Neural cell (in vitro differentiated cells): Measurements from ENCODE around the gene ZNF764. TPM values are rescaled to one million over a fixed set of nuclear protein-coding genes. Genes with fewer than 3 reads are reported as not detected.

ENCODE experiments used
- H2AFZ ChIP-seq: fragments of 200-600, 300-800 bp; sonication (generic), shearing (Covaris generic); 2 replicates; pipeline ENCODE4 v1.6.0; 2014; ENCODE audit warnings: low read depth, mild to moderate bottlenecking, antibody characterized with exemption, low read length, moderate library complexity
- H3F3A ChIP-seq: fragments of 200-600 bp; shearing (Covaris generic); 2 replicates; pipeline ENCODE4 v1.6.1; 2016; ENCODE audit warnings: mild to moderate bottlenecking, moderate library complexity, mixed read lengths, antibody characterized with exemption, low read length; ENCODE audit not compliant: insufficient read depth, poor library complexity, severe bottlenecking
- H3K27ac ChIP-seq: fragments of 200-600, 300-800 bp; sonication (generic), shearing (Covaris generic); 2 replicates; pipeline ENCODE4 v1.5.1; 2014; ENCODE audit warnings: mild to moderate bottlenecking, low read length, moderate library complexity
- H3K27me3 ChIP-seq: fragments of 300-800, 200-600 bp; sonication (generic), shearing (Covaris generic); 2 replicates; pipeline ENCODE4 v1.6.0; 2014; ENCODE audit warnings: mild to moderate bottlenecking, low read depth, low read length, moderate library complexity; ENCODE audit not compliant: insufficient read depth
- H3K36me3 ChIP-seq: fragments of 300-800, 200-600 bp; sonication (generic), shearing (Covaris generic); 2 replicates; pipeline ENCODE4 v1.5.1; 2014; ENCODE audit warnings: mild to moderate bottlenecking, antibody characterized with exemption, low read length, moderate library complexity; ENCODE audit not compliant: insufficient read depth
- H3K4me2 ChIP-seq: fragments of 300-800, 200-600 bp; sonication (generic), shearing (Covaris generic); 2 replicates; pipeline ENCODE4 v1.6.0; 2014; ENCODE audit warnings: mild to moderate bottlenecking, low read length
- H3K4me3 ChIP-seq: fragments of 300-800, 200-600 bp; sonication (generic), shearing (Covaris generic); 2 replicates; pipeline ENCODE4 v1.5.1; 2014; ENCODE audit warnings: mild to moderate bottlenecking, low read length, moderate library complexity
- H3K79me2 ChIP-seq: fragments of 200-600 bp; shearing (Covaris generic); replicated peaks from 2 replicates; pipeline ENCODE4 v1.6.0; 2014; ENCODE audit warnings: mild to moderate bottlenecking, low read length, moderate library complexity; ENCODE audit not compliant: insufficient read depth
- H3K9ac ChIP-seq: fragments of 300-800, 200-600 bp; sonication (generic), shearing (Covaris generic); 2 replicates; pipeline ENCODE4 v1.6.1; 2016; ENCODE audit warnings: mild to moderate bottlenecking, low read length, mixed read lengths
- H3K9me2 ChIP-seq: fragments of 200-600 bp; shearing (Covaris generic); 2 replicates; pipeline ENCODE4 v1.6.1; 2016; ENCODE audit warnings: mild to moderate bottlenecking, low read length, mixed read lengths; ENCODE audit not compliant: insufficient read depth
- H3K9me3 ChIP-seq: fragments of 200-600, 300-800 bp; sonication (generic), shearing (Covaris generic); 2 replicates; pipeline ENCODE4 v1.6.1; 2016; ENCODE audit warnings: mild to moderate bottlenecking, mixed run types, low read length, moderate library complexity, mixed read lengths
- H4K20me1 ChIP-seq: fragments of 200-600 bp; shearing (Covaris generic); 2 replicates; pipeline ENCODE4 v1.6.1; 2016; ENCODE audit warnings: mild to moderate bottlenecking, mixed run types; ENCODE audit not compliant: insufficient read depth
- EP300 ChIP-seq: fragments of 450-650 bp; conservative IDR thresholded peaks from 2 replicates; pipeline ENCODE4 v1.6.1; 2014; ENCODE audit warnings: antibody characterized with exemption, mild to moderate bottlenecking, moderate library complexity; ENCODE audit not compliant: poor library complexity, severe bottlenecking
- EZH2 ChIP-seq: fragments of 200-600, 300-800 bp; shearing (Covaris generic), sonication (generic); IDR thresholded peaks from 2 replicates; pipeline ENCODE4 v1.6.1; 2014; ENCODE audit warnings: antibody characterized with exemption, low read length, borderline replicate concordance, mild to moderate bottlenecking; ENCODE audit not compliant: insufficient read depth, poor library complexity, severe bottlenecking
- MXI1 ChIP-seq: fragments of 450-650 bp; conservative IDR thresholded peaks from 2 replicates; pipeline ENCODE4 v1.6.1; 2014; ENCODE audit warnings: antibody characterized with exemption, mild to moderate bottlenecking; ENCODE audit not compliant: poor library complexity, severe bottlenecking
- POLR2AphosphoS5 ChIP-seq: IDR thresholded peaks from 2 replicates; pipeline ENCODE4 v1.6.1; 2012
- RAD21 ChIP-seq: fragments of 450-650 bp; conservative IDR thresholded peaks from 2 replicates; pipeline ENCODE4 v1.6.1; 2014; ENCODE audit warnings: antibody characterized with exemption, mild to moderate bottlenecking, moderate library complexity
- SMC3 ChIP-seq: fragments of 450-650 bp; conservative IDR thresholded peaks from 2 replicates; pipeline ENCODE4 v1.6.1; 2014; ENCODE audit warnings: antibody characterized with exemption, mild to moderate bottlenecking, moderate library complexity; ENCODE audit not compliant: poor library complexity
- TAF1 ChIP-seq: IDR thresholded peaks from 2 replicates; pipeline ENCODE4 v1.6.1; 2012; ENCODE audit warnings: low read depth
- polyA plus RNA-seq: library from polyadenylated mRNA; depleted of rRNA; stranded (reverse); fragments of >200 nt; gene quantifications from 2 replicates; pipeline ENCODE4 v1.2.3, GENCODE V29; 2014
- TF ChIP-seq, protein P1 (sequence below): fragments of 450-650 bp; IDR thresholded peaks from 2 replicates; pipeline ENCODE4 v1.5.1; 2014; ENCODE audit warnings: antibody characterized with exemption, mild to moderate bottlenecking, moderate library complexity; ENCODE audit not compliant: poor library complexity, severe bottlenecking
- TF ChIP-seq, protein P2 (sequence below): IDR thresholded peaks from 2 replicates; pipeline ENCODE4 v1.6.1; 2012; ENCODE audit warnings: borderline replicate concordance

Gene ZNF764
- polyA plus RNA-seq, 1 donor from 2014 or later, result 10.5 TPM

DNA sequence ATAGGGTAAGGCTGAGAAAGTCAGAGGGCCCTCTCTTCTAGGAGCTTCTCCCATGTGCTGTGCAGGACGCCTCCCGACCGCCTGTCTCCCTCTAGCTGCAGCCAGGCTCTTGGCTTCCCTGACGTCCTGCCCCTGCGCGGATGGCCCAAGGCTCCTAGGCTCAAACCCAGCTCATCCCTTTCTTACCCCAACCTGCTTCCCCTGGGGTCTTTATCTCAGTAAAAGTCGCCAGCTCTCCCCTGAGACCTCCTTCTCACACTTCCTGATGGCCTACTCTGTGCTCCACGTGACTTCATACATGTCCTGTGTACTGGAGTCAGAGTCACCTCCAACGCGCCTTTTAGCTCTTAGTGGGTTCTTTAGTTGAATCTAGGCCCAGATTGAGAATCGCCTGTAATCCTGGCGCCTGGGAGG is 22.4 kb downstream of the ZNF764 start:
- H3K4me2 ChIP-seq, result peak overlapping the region; percentile 71
- TF ChIP-seq SMC3, result peak; percentile 23
- TF ChIP-seq RAD21, result peak; percentile 25
- TF ChIP-seq EP300, result no peak
- no peak for TF ChIP-seq EZH2
- TF ChIP-seq MXI1, result no peak
- no peak for TF ChIP-seq TAF1
- TF ChIP-seq, protein P1, sequence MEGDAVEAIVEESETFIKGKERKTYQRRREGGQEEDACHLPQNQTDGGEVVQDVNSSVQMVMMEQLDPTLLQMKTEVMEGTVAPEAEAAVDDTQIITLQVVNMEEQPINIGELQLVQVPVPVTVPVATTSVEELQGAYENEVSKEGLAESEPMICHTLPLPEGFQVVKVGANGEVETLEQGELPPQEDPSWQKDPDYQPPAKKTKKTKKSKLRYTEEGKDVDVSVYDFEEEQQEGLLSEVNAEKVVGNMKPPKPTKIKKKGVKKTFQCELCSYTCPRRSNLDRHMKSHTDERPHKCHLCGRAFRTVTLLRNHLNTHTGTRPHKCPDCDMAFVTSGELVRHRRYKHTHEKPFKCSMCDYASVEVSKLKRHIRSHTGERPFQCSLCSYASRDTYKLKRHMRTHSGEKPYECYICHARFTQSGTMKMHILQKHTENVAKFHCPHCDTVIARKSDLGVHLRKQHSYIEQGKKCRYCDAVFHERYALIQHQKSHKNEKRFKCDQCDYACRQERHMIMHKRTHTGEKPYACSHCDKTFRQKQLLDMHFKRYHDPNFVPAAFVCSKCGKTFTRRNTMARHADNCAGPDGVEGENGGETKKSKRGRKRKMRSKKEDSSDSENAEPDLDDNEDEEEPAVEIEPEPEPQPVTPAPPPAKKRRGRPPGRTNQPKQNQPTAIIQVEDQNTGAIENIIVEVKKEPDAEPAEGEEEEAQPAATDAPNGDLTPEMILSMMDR, result peak; percentile 57

DNA sequence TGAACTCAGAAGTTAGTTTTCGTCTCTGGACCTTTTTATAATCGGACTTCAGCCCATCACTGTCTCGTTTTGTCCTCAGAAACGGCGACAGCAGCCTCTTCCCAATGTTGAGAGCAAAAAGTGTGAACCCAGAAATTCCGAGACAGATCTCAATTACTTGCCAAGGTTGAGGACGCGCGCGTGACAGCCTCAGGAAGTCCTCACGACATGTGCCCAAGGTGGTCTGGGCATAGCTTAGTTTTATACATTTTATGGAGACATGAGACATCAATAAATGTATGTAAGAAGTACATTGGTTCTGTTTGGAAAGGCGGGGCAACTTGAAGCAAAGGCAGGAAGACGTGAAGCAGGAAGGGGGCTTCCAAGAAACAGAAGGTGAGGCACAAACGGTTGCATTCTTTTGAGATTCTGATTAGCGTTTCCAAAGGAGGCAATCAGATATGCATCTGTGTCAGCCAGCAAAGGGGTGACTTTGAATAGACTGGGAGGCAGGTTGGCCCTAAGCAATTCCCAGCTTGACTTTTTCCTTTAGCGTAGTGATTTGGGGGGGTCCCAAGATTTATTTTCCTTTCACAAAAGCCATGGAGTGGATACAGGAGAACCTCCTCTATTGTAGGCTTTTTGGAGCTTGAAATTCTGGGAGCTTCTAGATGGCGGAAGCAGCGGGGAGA is 22.9 kb downstream of the ZNF764 start:
- Histone ChIP-seq H3K27me3 (no peaks in the 10 kb centered on the region), H4K20me1 (no peaks in the 10 kb centered on the region), H3K9me2 (no peaks in the 10 kb centered on the region), H3K79me2 (peaks cover 11% of the 10 kb centered on the region), H2AFZ (peak overlapping the region; percentile 89), H3F3A (peaks cover 6% of the 10 kb centered on the region), H3K4me3 (peak overlapping the region; percentile 78), H3K9ac (peak overlapping the region; percentile 86), H3K9me3 (no peaks in the 10 kb centered on the region), H3K27ac (peak overlapping the region; percentile 87), H3K4me2 (peak overlapping the region; percentile 71), H3K36me3 (no peaks in the 10 kb centered on the region)
- peak; percentile 34 for TF ChIP-seq TAF1
- TF ChIP-seq, protein P1, result no peak
- TF ChIP-seq, protein P2, sequence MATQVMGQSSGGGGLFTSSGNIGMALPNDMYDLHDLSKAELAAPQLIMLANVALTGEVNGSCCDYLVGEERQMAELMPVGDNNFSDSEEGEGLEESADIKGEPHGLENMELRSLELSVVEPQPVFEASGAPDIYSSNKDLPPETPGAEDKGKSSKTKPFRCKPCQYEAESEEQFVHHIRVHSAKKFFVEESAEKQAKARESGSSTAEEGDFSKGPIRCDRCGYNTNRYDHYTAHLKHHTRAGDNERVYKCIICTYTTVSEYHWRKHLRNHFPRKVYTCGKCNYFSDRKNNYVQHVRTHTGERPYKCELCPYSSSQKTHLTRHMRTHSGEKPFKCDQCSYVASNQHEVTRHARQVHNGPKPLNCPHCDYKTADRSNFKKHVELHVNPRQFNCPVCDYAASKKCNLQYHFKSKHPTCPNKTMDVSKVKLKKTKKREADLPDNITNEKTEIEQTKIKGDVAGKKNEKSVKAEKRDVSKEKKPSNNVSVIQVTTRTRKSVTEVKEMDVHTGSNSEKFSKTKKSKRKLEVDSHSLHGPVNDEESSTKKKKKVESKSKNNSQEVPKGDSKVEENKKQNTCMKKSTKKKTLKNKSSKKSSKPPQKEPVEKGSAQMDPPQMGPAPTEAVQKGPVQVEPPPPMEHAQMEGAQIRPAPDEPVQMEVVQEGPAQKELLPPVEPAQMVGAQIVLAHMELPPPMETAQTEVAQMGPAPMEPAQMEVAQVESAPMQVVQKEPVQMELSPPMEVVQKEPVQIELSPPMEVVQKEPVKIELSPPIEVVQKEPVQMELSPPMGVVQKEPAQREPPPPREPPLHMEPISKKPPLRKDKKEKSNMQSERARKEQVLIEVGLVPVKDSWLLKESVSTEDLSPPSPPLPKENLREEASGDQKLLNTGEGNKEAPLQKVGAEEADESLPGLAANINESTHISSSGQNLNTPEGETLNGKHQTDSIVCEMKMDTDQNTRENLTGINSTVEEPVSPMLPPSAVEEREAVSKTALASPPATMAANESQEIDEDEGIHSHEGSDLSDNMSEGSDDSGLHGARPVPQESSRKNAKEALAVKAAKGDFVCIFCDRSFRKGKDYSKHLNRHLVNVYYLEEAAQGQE, result no peak
- peak; percentile 60 for TF ChIP-seq SMC3
- TF ChIP-seq RAD21, result peak; percentile 50
- no peak for TF ChIP-seq EP300
- TF ChIP-seq POLR2AphosphoS5, result no peak
- no peak for TF ChIP-seq EZH2
- TF ChIP-seq MXI1, result peak; percentile 94

More for the DNA sequence above, 22.4 kb downstream of the ZNF764 start:
- H3K9me3 ChIP-seq, result no peaks in the 10 kb centered on the region
- peaks cover 6% of the 10 kb centered on the region for H3F3A ChIP-seq
- peak overlapping the region; percentile 86 for H3K9ac ChIP-seq
- no peaks in the 10 kb centered on the region for H3K27me3 ChIP-seq
- no peaks in the 10 kb centered on the region for H4K20me1 ChIP-seq
- H3K4me3 ChIP-seq, result peak overlapping the region; percentile 78
- peak overlapping the region; percentile 89 for H2AFZ ChIP-seq
- peak overlapping the region; percentile 87 for H3K27ac ChIP-seq
- no peaks in the 10 kb centered on the region for H3K9me2 ChIP-seq
- H3K79me2 ChIP-seq, result peaks cover 11% of the 10 kb centered on the region
- no peaks in the 10 kb centered on the region for H3K36me3 ChIP-seq
